DMS153 treated with DMSO at 0.1 percent for 48 hours (cell line): ENCODE data around the gene MALRD1.
"Not testable (repeated sequence)": the region's sequence is repeated elsewhere in the genome, so short reads cannot be mapped to it uniquely, and the experiment has no call there.

Source experiments
- DNase-seq: peaks from one replicate; lab custom pipeline; 2025; ENCODE audit not compliant: unreplicated experiment; lab: John Stamatoyannopoulos, UW

The MALRD1 gene

DNA sequence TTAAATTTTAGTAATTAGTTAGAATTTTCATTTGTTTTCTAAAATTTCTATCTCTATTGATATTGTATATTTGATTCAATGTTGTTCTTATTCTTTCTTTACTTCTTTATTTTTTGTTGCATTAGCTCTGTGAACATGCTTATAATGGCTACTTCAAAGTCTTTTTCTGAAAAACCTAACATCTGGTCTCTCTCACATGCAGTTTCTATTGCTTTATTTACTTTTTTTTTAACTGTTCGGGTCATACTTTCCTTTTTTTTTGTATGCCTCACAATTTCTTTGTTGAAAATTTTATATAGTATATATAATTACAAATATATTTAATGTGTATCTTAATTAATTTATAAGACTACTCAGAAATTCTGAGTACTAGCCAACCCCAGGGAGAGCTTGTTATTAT is 715.5 kb downstream of the MALRD1 start:
- no peak for DNase-seq

DNA sequence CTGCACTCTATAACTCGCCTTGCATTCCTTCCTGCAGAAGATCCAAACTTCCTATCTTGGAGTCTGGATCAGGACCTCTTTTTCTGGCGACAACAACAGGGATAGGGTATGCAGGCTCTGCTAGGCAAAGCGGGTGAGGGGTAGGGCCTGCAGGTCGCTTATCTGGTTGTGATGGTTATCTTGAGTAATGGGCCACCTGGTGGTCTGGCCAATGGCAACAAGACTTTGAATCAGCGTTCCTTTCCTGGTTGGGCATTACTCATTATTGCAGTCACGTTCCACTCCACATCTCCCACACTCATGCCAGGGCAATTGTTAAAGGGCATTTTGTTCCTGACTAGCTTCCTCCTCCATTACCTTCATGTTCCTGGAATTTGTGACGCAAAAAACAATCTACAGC is 719.3 kb downstream of the MALRD1 start:
- no peak for DNase-seq

DNA sequence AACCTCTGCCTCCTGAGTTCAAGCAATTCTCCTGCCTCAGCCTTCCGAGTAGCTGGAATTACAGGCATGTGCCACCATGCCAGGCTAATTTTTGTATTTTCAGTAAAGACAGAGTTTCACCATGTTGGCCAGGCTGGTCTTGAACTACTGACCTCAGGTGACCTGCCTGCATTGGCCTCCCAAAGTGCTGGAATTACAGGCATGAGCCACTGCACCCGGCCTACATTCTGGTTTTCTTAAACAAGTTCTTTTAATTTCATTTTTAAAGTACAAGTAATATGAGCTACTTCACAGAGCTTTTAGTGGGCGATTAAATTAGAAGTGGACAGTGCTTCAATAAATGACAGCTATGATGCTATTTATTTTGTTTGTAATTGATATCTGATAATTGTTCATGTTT is 721.2 kb downstream of the MALRD1 start:
- DNase-seq, result not testable (repeated sequence)

DNA sequence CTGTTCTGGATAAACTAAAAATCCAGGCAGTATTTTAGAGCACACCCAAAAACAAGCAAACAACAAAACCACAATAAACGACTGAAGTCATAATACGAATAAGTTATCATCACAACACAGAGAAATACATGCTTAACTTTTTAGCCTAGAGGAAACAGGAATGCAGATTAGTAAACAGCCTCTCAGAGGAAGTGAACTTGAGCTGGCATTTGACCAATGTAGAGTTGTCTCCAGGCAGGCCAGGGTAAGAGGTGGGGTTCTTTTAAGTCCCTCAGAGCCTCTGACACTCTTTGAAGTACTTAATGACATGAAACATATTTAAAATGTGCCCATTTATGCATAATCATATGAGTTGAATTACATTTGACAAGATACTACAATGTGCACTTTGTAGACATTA is 724.4 kb downstream of the MALRD1 start:
- no peak for DNase-seq

DNA sequence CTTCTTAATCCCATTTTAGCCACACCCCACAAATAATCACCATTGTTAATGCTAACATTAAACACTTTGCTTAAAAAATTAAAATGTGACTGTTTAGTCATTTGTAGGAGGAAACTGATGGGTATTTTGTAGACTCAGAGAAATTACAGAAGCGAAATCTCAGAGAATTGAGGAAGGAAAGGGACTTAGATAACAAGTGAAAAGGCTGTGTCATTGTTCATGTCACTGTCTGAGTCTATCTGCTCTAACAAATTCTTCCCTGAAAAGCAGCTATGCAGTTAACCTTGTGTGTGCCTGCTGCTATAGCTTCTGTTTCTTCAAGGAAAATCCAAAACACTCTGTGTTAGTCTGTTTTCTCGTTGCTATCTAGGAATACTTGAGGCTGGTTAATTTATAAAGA is 726.7 kb downstream of the MALRD1 start:
- DNase-seq, result no peak

DNA sequence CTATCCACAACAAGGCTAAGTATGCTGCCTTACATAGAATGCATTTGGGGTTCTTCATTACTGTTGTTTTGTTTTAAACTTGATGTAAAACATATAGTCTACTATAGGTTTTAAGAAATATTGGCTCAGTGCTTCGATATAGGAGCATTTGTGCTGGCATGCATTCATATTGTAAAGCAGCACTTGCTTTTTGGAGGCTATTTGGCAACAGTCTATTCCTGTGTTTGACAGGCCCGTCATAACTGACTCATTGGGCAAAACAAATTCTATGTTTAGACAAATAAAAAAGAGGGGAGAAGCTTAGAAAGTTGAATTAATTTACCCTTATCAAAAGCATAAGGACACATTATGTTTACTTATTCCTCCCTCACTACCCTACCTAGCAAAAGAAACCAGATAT is 729.2 kb downstream of the MALRD1 start:
- no peak for DNase-seq

DNA sequence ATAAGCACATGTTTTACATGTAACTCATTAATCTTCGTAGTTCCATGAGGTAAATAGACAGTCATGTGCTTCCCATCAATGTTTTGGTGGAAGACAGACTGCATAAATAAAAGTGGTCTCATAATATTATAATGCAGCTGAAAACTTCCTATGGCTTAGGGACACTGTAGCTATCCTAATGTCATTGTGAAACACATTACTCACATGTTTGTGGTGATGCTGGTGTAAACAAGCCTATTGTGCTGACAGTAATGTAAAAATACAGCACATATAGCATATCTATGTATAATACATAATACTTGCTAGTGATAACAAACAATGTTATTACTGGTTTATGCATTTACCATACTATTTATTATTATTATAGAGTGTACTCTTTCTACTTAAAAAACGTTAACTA is 730.4 kb downstream of the MALRD1 start:
- no peak for DNase-seq

DNA sequence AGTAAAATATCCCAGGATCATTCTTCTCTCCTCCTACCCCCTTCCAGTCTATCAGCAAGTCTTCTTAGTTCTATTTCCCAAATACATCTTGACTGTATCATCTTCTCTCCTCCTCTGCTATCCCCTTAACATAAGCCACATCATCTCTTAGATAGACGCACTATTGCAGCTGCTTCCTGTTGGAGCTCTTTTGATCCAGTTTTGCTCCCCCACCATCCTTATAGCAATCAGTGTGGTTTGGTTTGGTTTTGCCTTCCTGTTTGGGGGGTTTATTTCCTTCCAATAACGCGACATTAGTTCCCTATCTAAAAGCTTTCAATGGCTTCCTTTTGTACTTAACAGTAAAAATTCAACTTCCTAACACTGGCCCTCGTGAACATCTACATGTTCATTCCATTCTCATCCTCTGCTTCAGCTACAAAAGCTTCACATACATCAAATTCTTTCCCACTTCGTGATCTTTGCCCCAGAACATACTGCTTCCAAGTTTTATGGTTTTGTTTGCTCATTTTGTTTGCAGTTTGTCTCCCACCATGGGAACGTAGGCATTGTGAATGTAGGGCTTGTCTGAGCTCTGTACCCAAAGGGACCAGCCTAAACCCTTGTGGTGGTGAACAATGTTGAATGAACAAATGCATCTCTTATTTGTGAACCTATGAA is 734.0 kb downstream of the MALRD1 start:
- DNase-seq, result no peak

DNA sequence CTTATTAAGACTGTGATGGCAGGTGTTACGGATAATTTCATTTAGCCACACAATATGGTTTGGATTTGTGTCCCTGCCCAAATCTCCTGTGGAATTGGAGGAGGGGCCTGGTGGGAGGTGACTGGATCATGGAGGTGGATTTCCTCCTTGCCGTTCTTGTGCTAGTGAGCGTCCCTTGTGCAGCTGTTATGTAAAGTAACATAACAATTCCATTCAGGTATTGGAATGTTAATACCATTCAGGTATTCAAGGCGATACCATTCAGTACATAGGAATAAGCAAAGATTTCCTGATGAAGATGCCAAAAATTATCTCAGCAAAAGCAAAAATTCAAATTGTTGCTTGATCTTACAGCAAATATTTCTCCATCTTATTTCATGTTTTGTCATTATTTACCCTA is 735.1 kb downstream of the MALRD1 start:
- DNase-seq, result no peak
